CD4-positive, alpha-beta T cell (primary cell): ENCODE results near the gene HDAC4. TPM values are rescaled to one million over a fixed set of nuclear protein-coding genes. Genes with fewer than 3 reads are reported as not detected.

Experiments
- ATAC-seq: fragments of 200-7000 bp; cut with Tn5 transposase; one replicate; pipeline ENCODE4 v1.10.0; 2022; ENCODE audit warnings: mild to moderate bottlenecking; ENCODE audit not compliant: poor library complexity
- CTCF ChIA-PET: fragments of 350-600 bp; sonication (Branson Sonifier 250); formaldehyde crosslinking; loops from one replicate; lab custom pipeline; 2021; ENCODE audit warnings: antibody characterized with exemption, inconsistent platforms; lab: Charles Lee
- POLR2A ChIA-PET: fragments of 350-600 bp; sonication (Branson Sonifier 250); formaldehyde crosslinking; loops from one replicate; lab custom pipeline; 2021; ENCODE audit warnings: antibody characterized with exemption, inconsistent platforms; lab: Charles Lee
- DNase-seq, 14 experiments: peaks; one replicate each; pipeline ENCODE4 v3.0.0-alpha.2; 2013 to 2020; ENCODE audit warnings: mixed read lengths in 2 of 14
- H3K27ac ChIP-seq, 2 donors: one replicate each; pipeline versions ENCODE4 v1.5.1 to v1.7.0; 2013; ENCODE audit warnings: low read length in 2 of 2, low read depth in 1 of 2, mild to moderate bottlenecking in 1 of 2
- H3K27me3 ChIP-seq, 2 experiments: 1 replicate in 1 of 2; 2 replicates in 1 of 2; pipeline versions ENCODE4 v1.6.1 to v1.7.0; 2013; ENCODE audit warnings: low read length in 2 of 2, control low read depth in 1 of 2, mild to moderate bottlenecking in 1 of 2, moderate library complexity in 1 of 2; ENCODE audit not compliant: insufficient read depth in 2 of 2, control insufficient read depth in 1 of 2
- H3K36me3 ChIP-seq: one replicate; pipeline ENCODE4 v1.6.1; 2013; ENCODE audit warnings: low read length, control low read depth; ENCODE audit not compliant: insufficient read depth
- H3K4me1 ChIP-seq: one replicate; pipeline ENCODE4 v1.6.1; 2013; ENCODE audit warnings: low read length, control low read depth; ENCODE audit not compliant: insufficient read depth
- H3K4me3 ChIP-seq: one replicate; pipeline ENCODE4 v1.5.1; 2013; ENCODE audit warnings: mild to moderate bottlenecking, low read length, moderate library complexity
- H3K9me3 ChIP-seq, 2 experiments: 1 replicate in 1 of 2; 2 replicates in 1 of 2; pipeline versions ENCODE4 v1.6.1 to v1.7.0; 2013; ENCODE audit warnings: low read length in 2 of 2, mild to moderate bottlenecking in 2 of 2, control low read depth in 1 of 2, moderate library complexity in 1 of 2; ENCODE audit not compliant: control insufficient read depth in 1 of 2, insufficient read depth in 1 of 2
- H3K27ac Mint-ChIP-seq: one replicate; pipeline ENCODE4 v1.8.0; 2020; ENCODE audit warnings: mixed read lengths
- H3K27me3 Mint-ChIP-seq: one replicate; pipeline ENCODE4 v1.8.0; 2021; ENCODE audit warnings: mixed read lengths
- H3K36me3 Mint-ChIP-seq: one replicate; pipeline ENCODE4 v1.8.0; 2021; ENCODE audit warnings: low read depth, mixed read lengths
- H3K4me1 Mint-ChIP-seq: one replicate; pipeline ENCODE4 v1.8.0; 2021; ENCODE audit warnings: low read depth, mixed read lengths
- H3K4me3 Mint-ChIP-seq: one replicate; pipeline ENCODE4 v1.8.0; 2020; ENCODE audit warnings: mild to moderate bottlenecking, mixed read lengths
- H3K9me3 Mint-ChIP-seq: one replicate; pipeline ENCODE4 v1.8.0; 2020; ENCODE audit warnings: mixed read lengths
- intact Hi-C, 2 experiments: fragments of 100-400 bp; cut with DNase I in 1 of 2; cut with micrococcal nuclease in 1 of 2; formaldehyde crosslinking; loops; one replicate each; pipeline versions ENCODE4 v1.15.1 to v1.9.0; 2023 to 2025; cut with DNase I, micrococcal nuclease
- total RNA-seq, 174 experiments: library from RNA in 2 of 174; stranded (reverse) in 2 of 174; gene quantifications; one replicate each; pipeline ENCODE4 v1.2.3 and lab custom pipeline; 2021 to 2026
- TF ChIP-seq, protein P1 (sequence below): fragments of 200-600 bp; IDR thresholded peaks from one replicate; pipeline ENCODE4 v1.8.0; 2022; ENCODE audit warnings: antibody characterized with exemption, mild to moderate bottlenecking

The HDAC4 gene
- total RNA-seq, 2 experiments from 2014 or later, result 45.3 to 49.2 TPM

GRCh38 chr2:239442192-239442591, 41.4 kb upstream of the HDAC4 start:
- Histone ChIP-seq H3K9me3 (peaks cover 0 to 3% of the 10 kb centered on the region in 2 experiments), H3K4me1 (peaks cover 16% of the 10 kb centered on the region), H3K27me3 (peaks cover 15 to 19% of the 10 kb centered on the region in 2 experiments), H3K4me3 (no peak overlapping the region), H3K27ac (no peak overlapping the region), H3K36me3 (no peaks in the 10 kb centered on the region)
- TF ChIP-seq, protein P1, sequence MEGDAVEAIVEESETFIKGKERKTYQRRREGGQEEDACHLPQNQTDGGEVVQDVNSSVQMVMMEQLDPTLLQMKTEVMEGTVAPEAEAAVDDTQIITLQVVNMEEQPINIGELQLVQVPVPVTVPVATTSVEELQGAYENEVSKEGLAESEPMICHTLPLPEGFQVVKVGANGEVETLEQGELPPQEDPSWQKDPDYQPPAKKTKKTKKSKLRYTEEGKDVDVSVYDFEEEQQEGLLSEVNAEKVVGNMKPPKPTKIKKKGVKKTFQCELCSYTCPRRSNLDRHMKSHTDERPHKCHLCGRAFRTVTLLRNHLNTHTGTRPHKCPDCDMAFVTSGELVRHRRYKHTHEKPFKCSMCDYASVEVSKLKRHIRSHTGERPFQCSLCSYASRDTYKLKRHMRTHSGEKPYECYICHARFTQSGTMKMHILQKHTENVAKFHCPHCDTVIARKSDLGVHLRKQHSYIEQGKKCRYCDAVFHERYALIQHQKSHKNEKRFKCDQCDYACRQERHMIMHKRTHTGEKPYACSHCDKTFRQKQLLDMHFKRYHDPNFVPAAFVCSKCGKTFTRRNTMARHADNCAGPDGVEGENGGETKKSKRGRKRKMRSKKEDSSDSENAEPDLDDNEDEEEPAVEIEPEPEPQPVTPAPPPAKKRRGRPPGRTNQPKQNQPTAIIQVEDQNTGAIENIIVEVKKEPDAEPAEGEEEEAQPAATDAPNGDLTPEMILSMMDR, result no peak
- peaks cover 43% of the 10 kb centered on the region for H3K27me3 Mint-ChIP-seq
- no peak for DNase-seq
- no peak for ATAC-seq
- no peaks in the 10 kb centered on the region for H3K9me3 Mint-ChIP-seq
- intact Hi-C loops, result no loop called here
- CTCF ChIA-PET, result interaction anchor here (0.5 kb wide), 1 partner anchor 166 kb away, joined by 3 read pairs; no protein-coding TSS in a partner anchor
- peaks cover 19% of the 10 kb centered on the region for H3K4me1 Mint-ChIP-seq
- no peaks in the 10 kb centered on the region for H3K36me3 Mint-ChIP-seq
- POLR2A ChIA-PET, result interaction anchor here (0.8 kb wide), 1 partner anchor 41 kb away, joined by 3 read pairs; the partner anchor contains the start of gene HDAC4
- H3K27ac Mint-ChIP-seq, result no peak overlapping the region
- no peak overlapping the region for H3K4me3 Mint-ChIP-seq

GRCh38 chr2:239441261-239442078, 40.6 kb upstream of the HDAC4 start:
- Mint-ChIP-seq H3K4me3 (peak overlapping the region; percentile 85), H3K9me3 (no peaks in the 10 kb centered on the region), H3K27me3 (peaks cover 43% of the 10 kb centered on the region), H3K36me3 (no peaks in the 10 kb centered on the region), H3K4me1 (peaks cover 19% of the 10 kb centered on the region), H3K27ac (no peak overlapping the region)
- Histone ChIP-seq H3K27me3 (peaks cover 15 to 19% of the 10 kb centered on the region in 2 experiments), H3K4me1 (peaks cover 16% of the 10 kb centered on the region), H3K4me3 (peak overlapping the region; percentile 44), H3K27ac (no peak overlapping the region), H3K9me3 (peaks cover 0 to 3% of the 10 kb centered on the region in 2 experiments), H3K36me3 (no peaks in the 10 kb centered on the region)
- ATAC-seq, result peak; percentile 54
- TF ChIP-seq, protein P1, result no peak
- ChIA-PET CTCF (no interaction called here), POLR2A (interaction anchor here (0.8 kb wide), 1 partner anchor 40 kb away, joined by 3 read pairs; the partner anchor contains the start of gene HDAC4)
- peak in 4 of 14 experiments; percentile 25 to 51 (median 38) for DNase-seq
- intact Hi-C loops, result no loop called here

- H3K36me3 ChIP-seq, result no peaks in the 10 kb centered on the region
- no peaks in the 10 kb centered on the region for H3K36me3 Mint-ChIP-seq
- no peak overlapping the region for H3K27ac Mint-ChIP-seq
- TF ChIP-seq, protein P1, result no peak
- ATAC-seq (no peak), DNase-seq (no peak)
- H3K9me3 ChIP-seq, result peaks cover 0 to 3% of the 10 kb centered on the region in 2 experiments
- H3K27me3 ChIP-seq, result peaks cover 15 to 19% of the 10 kb centered on the region in 2 experiments
- peaks cover 16% of the 10 kb centered on the region for H3K4me1 ChIP-seq
- H3K4me3 Mint-ChIP-seq, result no peak overlapping the region
- no peak overlapping the region for H3K4me3 ChIP-seq
- peaks cover 19% of the 10 kb centered on the region for H3K4me1 Mint-ChIP-seq
- no peaks in the 10 kb centered on the region for H3K9me3 Mint-ChIP-seq
- no peak overlapping the region for H3K27ac ChIP-seq
- peaks cover 43% of the 10 kb centered on the region for H3K27me3 Mint-ChIP-seq
- ChIA-PET CTCF (interaction anchor here (1.2 kb wide), 1 partner anchor 173 kb away, joined by 3 read pairs; no protein-coding TSS in a partner anchor), POLR2A (no interaction called here)
- intact Hi-C loops, result no loop called here
Measured at GRCh38 chr2:239440511-239440959, 39.7 kb upstream of the HDAC4 start.
